HG02870 (cell line): ENCODE data around the gene KRT35.

Experiments used
- ATAC-seq: cut with Tn5 transposase; IDR thresholded peaks from one replicate; pipeline ENCODE4 v1.9.1; 2021; ENCODE audit warnings: mild to moderate bottlenecking, moderate library complexity; ENCODE audit not compliant: unreplicated experiment

KRT35 gene

DNA sequence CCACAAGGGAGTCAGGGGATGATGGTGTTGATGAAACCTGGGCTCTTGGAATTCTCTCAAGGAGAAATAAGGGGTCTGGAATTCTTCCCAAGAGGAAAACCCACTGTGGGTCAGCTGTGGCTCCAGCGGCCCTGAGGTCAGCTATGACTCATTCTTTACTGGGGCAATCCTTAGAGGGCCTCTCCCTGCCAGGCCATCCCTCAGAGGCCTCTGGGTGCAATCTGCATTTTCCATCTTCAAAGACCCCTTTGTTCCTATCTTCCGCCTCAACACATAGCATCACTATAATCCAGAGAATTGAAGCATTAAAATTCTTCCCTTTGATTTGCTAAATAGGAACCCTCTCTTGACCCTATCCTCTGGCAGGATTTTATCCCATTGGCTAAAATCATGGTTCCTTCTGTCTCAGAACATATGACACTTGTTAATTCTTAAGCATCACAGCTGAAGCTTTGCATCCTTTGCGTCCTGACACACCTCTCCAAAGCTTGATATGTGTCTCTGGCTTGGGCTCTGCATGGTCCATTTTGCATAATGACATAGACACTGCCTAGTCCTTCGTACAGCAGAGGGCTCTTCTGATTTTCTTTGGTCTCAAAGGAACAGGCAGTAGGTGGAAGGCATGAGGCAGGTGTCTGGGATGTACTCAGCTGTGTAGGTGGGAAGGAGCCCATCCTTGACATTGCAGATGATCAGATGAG, 52.2 kb downstream of the KRT35 start:
- no peak for ATAC-seq
